Head of caudate nucleus (tissue), 42 donors: ENCODE data around the gene ZNF629.

Source experiments
- DNase-seq, 42 donors: peaks; one replicate each; pipeline versions ENCODE4 v3.0.0 to v3.0.0-alpha.2; 2020 to 2021; ENCODE audit warnings: mixed read lengths in 7 of 42
- intact Hi-C: fragments of 100-400 bp; cut with DNase I; formaldehyde crosslinking; loops from one replicate; pipeline ENCODE4 v1.15.0; 2022

Gene ZNF629

GRCh38 chr16:30793508-30794069 lies 6.6 kb upstream of the ZNF629 start:
- no peak for DNase-seq
- intact Hi-C loops: no loop called here

GRCh38 chr16:30787613-30788378 lies 791 bp upstream of the ZNF629 start:
- intact Hi-C loops: loop anchor here (2.0 to 5.0 kb wide), 2 partner anchors 19 to 90 kb away; no protein-coding TSS in a partner anchor
- DNase-seq: no peak

GRCh38 chr16:30786115-30786935 lies 680 bp downstream of the ZNF629 start:
- DNase-seq: peak in 22 of 42 donors; percentile 16 to 60 (median 25)
- intact Hi-C loops: loop anchor here (2.0 to 5.0 kb wide), 2 partner anchors 20 to 91 kb away; no protein-coding TSS in a partner anchor

GRCh38 chr16:30785126-30786106 lies 1.6 kb downstream of the ZNF629 start:
- intact Hi-C loops: loop anchor here (2.0 to 5.0 kb wide), 2 partner anchors 21 to 92 kb away; no protein-coding TSS in a partner anchor

GRCh38 chr16:30784215-30784614 lies 2.8 kb downstream of the ZNF629 start:
- intact Hi-C loops: no loop called here
- no peak for DNase-seq

More at GRCh38 chr16:30785126-30786106, 1.6 kb downstream of the ZNF629 start:
- peak in 2 of 42 donors; percentile 30 to 33 for DNase-seq

- intact Hi-C loops: no loop called here
- DNase-seq: no peak
Measured at GRCh38 chr16:30783280-30784109, 3.5 kb downstream of the ZNF629 start.

GRCh38 chr16:30782486-30783279 lies 4.3 kb downstream of the ZNF629 start:
- DNase-seq: no peak
- intact Hi-C loops: no loop called here

- intact Hi-C loops: no loop called here
- no peak for DNase-seq
Measured at GRCh38 chr16:30780549-30780948, 6.5 kb downstream of the ZNF629 start.

- DNase-seq: no peak
- intact Hi-C loops: no loop called here
Measured at GRCh38 chr16:30780021-30780420, 7.0 kb downstream of the ZNF629 start.

- DNase-seq: no peak
- intact Hi-C loops: no loop called here
Measured at GRCh38 chr16:30779596-30779995, 7.4 kb downstream of the ZNF629 start.

- intact Hi-C loops: no loop called here
- no peak for DNase-seq
Measured at GRCh38 chr16:30778549-30779244, 8.3 kb downstream of the ZNF629 start.

GRCh38 chr16:30777591-30778297 lies 9.3 kb downstream of the ZNF629 start:
- intact Hi-C loops: no loop called here
- no peak for DNase-seq

GRCh38 chr16:30775392-30776188 lies 11.4 kb downstream of the ZNF629 start:
- DNase-seq: peak; percentile 74 to 96 (median 88)
- intact Hi-C loops: no loop called here

- intact Hi-C loops: no loop called here
- no peak for DNase-seq
Measured at GRCh38 chr16:30775131-30775391, 11.9 kb downstream of the ZNF629 start.
